Endothelial cell of umbilical vein (primary cell): ENCODE results near the gene PSMD5. TPM values are rescaled to one million over a fixed set of nuclear protein-coding genes. Genes with fewer than 3 reads are reported as not detected.

Experiments used
- BruUV-seq: library from RNA; stranded (reverse); fragments of 400-500 nt; replicated peaks from 2 replicates; lab custom pipeline; 2021; lab: Mats Ljungman, UMichigan
- CTCF ChIA-PET: fragments of 300-600, 350-600 bp; sonication (Branson Sonifier 250); formaldehyde crosslinking; loops from one replicate; lab custom pipeline; 2021; ENCODE audit warnings: antibody characterized with exemption, inconsistent platforms; lab: Charles Lee
- POLR2A ChIA-PET: fragments of 300-600, 350-600 bp; sonication (Branson Sonifier 250); formaldehyde crosslinking; loops from one replicate; lab custom pipeline; 2021; ENCODE audit warnings: antibody characterized with exemption, inconsistent platforms; lab: Charles Lee
- DNase-seq: peaks from one replicate; pipeline ENCODE4 v3.0.0-alpha.2; 2011; ENCODE audit warnings: low read depth, low spot score
- FAIRE-seq: peaks from 2 replicates; lab custom pipeline; 2011; peaks lifted over from hg19 to GRCh38; lab: Jason Lieb, UNC
- H2AFZ ChIP-seq: 2 replicates; pipeline ENCODE4 v1.6.0; 2012; ENCODE audit warnings: low read depth, low read length, control low read depth, inconsistent platforms
- H3K27ac ChIP-seq: 2 replicates; pipeline ENCODE4 v1.5.1; 2011; ENCODE audit warnings: low read depth, mild to moderate bottlenecking, control low read depth, low read length, moderate library complexity; ENCODE audit not compliant: insufficient read depth
- H3K27me3 ChIP-seq, 2 experiments: 2 replicates each; pipeline versions ENCODE4 v1.6.0 to v1.6.1; 2011; ENCODE audit warnings: low read length in 2 of 2, mixed read lengths in 1 of 2; ENCODE audit not compliant: control insufficient read depth in 2 of 2, insufficient read depth in 2 of 2
- H3K36me3 ChIP-seq, 2 experiments: 2 replicates in 1 of 2; 3 replicates in 1 of 2; pipeline ENCODE4 v1.5.1; 2011; ENCODE audit warnings: low read length in 2 of 2, mild to moderate bottlenecking in 1 of 2, moderate library complexity in 1 of 2; ENCODE audit not compliant: control insufficient read depth in 2 of 2, insufficient read depth in 2 of 2; ENCODE audit errors: extremely low read depth in 1 of 2
- H3K4me1 ChIP-seq: 3 replicates; pipeline ENCODE4 v1.5.1; 2011; ENCODE audit warnings: mild to moderate bottlenecking, low read length; ENCODE audit not compliant: control insufficient read depth, insufficient read depth; ENCODE audit errors: extremely low read depth
- H3K4me2 ChIP-seq: 2 replicates; pipeline ENCODE4 v1.6.1; 2011; ENCODE audit warnings: low read length, control low read depth, mixed read lengths; ENCODE audit not compliant: insufficient read depth
- H3K4me3 ChIP-seq, 3 experiments: fragments of 200-600 bp in 1 of 3; sonication (generic), shearing (Covaris generic) in 1 of 3; replicated peaks in 1 of 3; 2 replicates each; pipeline ENCODE4 v1.5.1; 2011 to 2016; ENCODE audit warnings: control low read depth in 3 of 3, low read length in 3 of 3, mild to moderate bottlenecking in 2 of 3, inconsistent platforms in 1 of 3, low read depth in 1 of 3, moderate library complexity in 1 of 3; ENCODE audit not compliant: insufficient read depth in 1 of 3
- H3K79me2 ChIP-seq: 2 replicates; pipeline ENCODE4 v1.6.0; 2012; ENCODE audit warnings: low read length, inconsistent platforms; ENCODE audit not compliant: control insufficient read depth, insufficient read depth
- H3K9ac ChIP-seq: replicated peaks from 2 replicates; pipeline ENCODE3; 2011; ENCODE audit warnings: low read length, control low read depth; ENCODE audit not compliant: insufficient read depth; ENCODE audit errors: extremely low read depth
- H3K9me1 ChIP-seq: replicated peaks from 3 replicates; pipeline ENCODE4 v1.6.0; 2011; ENCODE audit warnings: mild to moderate bottlenecking, low read length; ENCODE audit not compliant: control insufficient read depth, insufficient read depth; ENCODE audit errors: extremely low read depth
- H3K9me3 ChIP-seq: replicated peaks from 2 replicates; pipeline ENCODE4 v1.5.1; 2012; ENCODE audit warnings: low read length, inconsistent platforms; ENCODE audit not compliant: control insufficient read depth, insufficient read depth
- H4K20me1 ChIP-seq: replicated peaks from 2 replicates; pipeline ENCODE3; 2011; ENCODE audit warnings: mild to moderate bottlenecking, low read length; ENCODE audit not compliant: control insufficient read depth, insufficient read depth; ENCODE audit errors: extremely low read depth
- GATA2 ChIP-seq: IDR thresholded peaks from 2 replicates; pipeline ENCODE4 v1.7.0; 2011; ENCODE audit warnings: low read depth, mild to moderate bottlenecking, moderate library complexity, mixed read lengths, low read length; ENCODE audit not compliant: insufficient read length, insufficient read depth
- JUN ChIP-seq: IDR thresholded peaks from 2 replicates; pipeline ENCODE4 v1.6.1; 2011; ENCODE audit warnings: borderline replicate concordance, low read depth; ENCODE audit not compliant: insufficient read length, insufficient read depth
- POLR2A ChIP-seq: IDR thresholded peaks from 2 replicates; pipeline ENCODE4 v1.6.1; 2012; ENCODE audit warnings: low read depth, mild to moderate bottlenecking, control low read depth, low read length
- POLR2AphosphoS5 ChIP-seq: IDR thresholded peaks from 2 replicates; pipeline ENCODE4 v1.6.1; 2012; ENCODE audit warnings: low read depth, mild to moderate bottlenecking, control low read depth, low read length, moderate library complexity; ENCODE audit not compliant: insufficient read depth
- dilution Hi-C: fragments of 300-500 bp; cut with MboI; formaldehyde crosslinking; loops from one replicate; pipeline ENCODE4 v1.15.0; 2019; ENCODE audit warnings: low sequenced_read_pairs; ENCODE audit not compliant: extremely low pct_ligation_motif_present
- intact Hi-C: fragments of 100-400 bp; cut with micrococcal nuclease; formaldehyde crosslinking; loops from one replicate; pipeline ENCODE4 v1.10.0; 2022
- polyA plus RNA-seq, 4 experiments: library from polyadenylated mRNA; depleted of rRNA in 3 of 4; stranded (reverse) in 3 of 4; unstranded in 1 of 4; fragments of >200 nt; gene quantifications; 2 replicates each; pipeline versions ENCODE4 v1.2.1 to v1.2.3, GENCODE V29; 2011 to 2012; ENCODE audit warnings: missing spikeins in 1 of 4
- total RNA-seq: library from RNA; stranded (reverse); gene quantifications from 2 replicates; pipeline ENCODE4 v1.2.3, GENCODE V29; 2021

PSMD5 gene
- total and polyA plus RNA-seq, 2 donors (not counting 3 experiments of a cell fraction or from before 2014, with no cell fraction given) = 20.4 to 70.2 TPM

DNA sequence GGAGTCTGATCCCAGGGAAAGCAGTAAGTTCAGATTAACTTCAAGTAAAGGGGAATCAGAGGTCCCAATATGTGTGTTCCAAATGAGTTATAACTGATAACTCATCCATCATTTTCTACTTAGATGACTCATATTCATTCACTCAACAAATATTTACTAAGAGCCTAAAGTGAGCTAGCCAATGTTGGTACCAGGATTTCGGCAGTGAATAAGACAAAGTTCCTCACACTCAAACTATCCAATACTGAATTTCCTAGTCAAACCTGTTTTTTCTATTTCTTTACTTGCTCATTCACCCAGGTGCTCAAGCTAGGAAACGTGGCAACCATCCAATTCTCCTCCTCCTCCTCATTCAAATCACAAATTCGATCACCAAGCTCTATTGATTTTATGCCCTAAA is 75.3 kb downstream of the PSMD5 start:
- POLR2A ChIA-PET = no interaction called here

More for the DNA sequence above, 75.3 kb downstream of the PSMD5 start:
- H3K27me3 ChIP-seq = no peaks in the 10 kb centered on the region
- BruUV-seq = no TSS peak
- no peak overlapping the region for H3K9ac ChIP-seq
- H3K36me3 ChIP-seq = peaks cover 14 to 21% of the 10 kb centered on the region in 2 experiments
- intact Hi-C loops (no loop called here), dilution Hi-C loops (no loop called here)
- CTCF ChIA-PET = interaction anchor here (1.1 to 1.3 kb wide), 4 partner anchors 11 to 148 kb away, joined by 3 to 7 read pairs (median 4); no protein-coding TSS in a partner anchor
- no peak for FAIRE-seq
- TF ChIP-seq JUN = peak; percentile 20
- no peak for TF ChIP-seq POLR2AphosphoS5
- TF ChIP-seq POLR2A = no peak
- TF ChIP-seq GATA2 = no peak
- no peak overlapping the region for H3K4me3 ChIP-seq
- H3K79me2 ChIP-seq = peaks cover 2% of the 10 kb centered on the region
- H3K9me1 ChIP-seq = no peaks in the 10 kb centered on the region
- H2AFZ ChIP-seq = no peak overlapping the region
- no peak overlapping the region for H3K27ac ChIP-seq
- H3K9me3 ChIP-seq = no peaks in the 10 kb centered on the region
- H4K20me1 ChIP-seq = peaks cover 3% of the 10 kb centered on the region
- no peak overlapping the region for H3K4me2 ChIP-seq
- H3K4me1 ChIP-seq = no peaks in the 10 kb centered on the region
- DNase-seq = no peak

Other genes with a start within 250 kb of the PSMD5 start
- 11.1 and 13.0 TPM in 2 replicates for gene MEGF9, start 128.5 kb downstream of the PSMD5 start, total RNA-seq
- gene MEGF9, start 128.5 kb downstream of the PSMD5 start, polyA plus RNA-seq = 3.5 and 4.0 TPM in 2 replicates
- 70.2 and 72.3 TPM in 2 replicates for gene FBXW2, start 49.5 kb downstream of the PSMD5 start, total RNA-seq
- 23.9 and 32.5 TPM in 2 replicates for gene FBXW2, start 49.5 kb downstream of the PSMD5 start, polyA plus RNA-seq
- gene PHF19, start 34.3 kb upstream of the PSMD5 start, total RNA-seq = 138 and 153 TPM in 2 replicates
- gene PHF19, start 34.3 kb upstream of the PSMD5 start, polyA plus RNA-seq = 101 and 102 TPM in 2 replicates
- 1.4 and 2.0 TPM in 2 replicates for gene TRAF1, start 83.9 kb upstream of the PSMD5 start, total RNA-seq
- 2.6 and 2.8 TPM in 2 replicates for gene TRAF1, start 83.9 kb upstream of the PSMD5 start, polyA plus RNA-seq
- 1.6 and 1.8 TPM in 2 replicates for gene C5, start 207.4 kb upstream of the PSMD5 start, total RNA-seq
- gene C5, start 207.4 kb upstream of the PSMD5 start, polyA plus RNA-seq = 0.79 and 1.0 TPM in 2 replicates
- 21.8 and 22.0 TPM in 2 replicates for gene CNTRL, start 232.0 kb upstream of the PSMD5 start, total RNA-seq
- gene CNTRL, start 232.0 kb upstream of the PSMD5 start, polyA plus RNA-seq = 5.4 and 6.1 TPM in 2 replicates